RWPE2 (cell line): ENCODE measurements around the gene MRTFB.

Experiments
- ATAC-seq: fragments of 200-7000 bp; cut with Tn5 transposase; 3 replicates; pipeline ENCODE4 v1.9.1; 2021; ENCODE audit warnings: low read depth
- DNase-seq: peaks from one replicate; pipeline ENCODE4 v3.0.0-alpha.2; 2020; ENCODE audit warnings: low spot score
- H3K27ac ChIP-seq: fragments of 450-650 bp; 2 replicates; pipeline ENCODE4 v1.5.1; 2017; ENCODE audit warnings: mild to moderate bottlenecking; ENCODE audit not compliant: poor library complexity, severe bottlenecking
- H3K27me3 ChIP-seq: fragments of 250-450 bp; sonication (Bioruptor Pico); 2 replicates; pipeline ENCODE4 v1.5.1; 2021; ENCODE audit warnings: mild to moderate bottlenecking, moderate library complexity; ENCODE audit not compliant: insufficient read depth, poor library complexity, severe bottlenecking
- H3K36me3 ChIP-seq: fragments of 250-450 bp; sonication (Bioruptor Pico); 2 replicates; pipeline ENCODE4 v1.5.1; 2020; ENCODE audit warnings: low read depth, mild to moderate bottlenecking, moderate library complexity
- H3K4me1 ChIP-seq: fragments of 250-450 bp; sonication (Bioruptor Pico); 2 replicates; pipeline ENCODE4 v1.5.1; 2021; ENCODE audit warnings: mild to moderate bottlenecking, moderate library complexity; ENCODE audit not compliant: insufficient read depth, poor library complexity, severe bottlenecking
- H3K4me3 ChIP-seq: fragments of 250-450 bp; sonication (Bioruptor Pico); 2 replicates; pipeline ENCODE4 v1.5.1; 2021; ENCODE audit warnings: mild to moderate bottlenecking, moderate library complexity; ENCODE audit not compliant: severe bottlenecking
- H3K9me3 ChIP-seq: fragments of 250-450 bp; sonication (Bioruptor Pico); 2 replicates; pipeline ENCODE4 v1.5.1; 2021; ENCODE audit warnings: mild to moderate bottlenecking, moderate library complexity; ENCODE audit not compliant: severe bottlenecking
- TF ChIP-seq, protein P1 (sequence below): fragments of 450-650 bp; IDR thresholded peaks from one replicate; pipeline ENCODE4 v1.5.1; 2017; ENCODE audit warnings: mild to moderate bottlenecking, moderate library complexity; ENCODE audit not compliant: poor library complexity, severe bottlenecking

The MRTFB gene

DNA sequence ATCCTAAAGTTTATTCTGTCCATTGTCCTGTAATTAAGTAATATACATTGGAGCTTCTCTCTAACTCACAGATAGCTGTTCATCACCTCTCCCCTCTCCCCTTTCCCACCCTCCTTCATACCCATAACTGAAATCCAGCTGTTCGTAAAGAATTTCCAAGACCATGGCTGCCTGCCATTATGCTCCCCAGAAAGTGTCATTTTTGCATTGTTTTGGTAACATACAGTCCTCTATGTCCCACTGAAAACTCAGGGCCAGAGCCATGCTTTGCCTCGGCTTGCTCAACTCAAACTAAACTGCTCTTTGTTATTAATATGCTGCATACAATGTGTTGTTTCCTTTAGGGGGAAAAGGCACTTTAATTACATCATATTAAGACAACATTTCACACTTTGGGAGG, 132.0 kb downstream of the MRTFB start:
- no peaks in the 10 kb centered on the region for H3K9me3 ChIP-seq
- no peak for DNase-seq
- H3K27me3 ChIP-seq: no peaks in the 10 kb centered on the region
- H3K4me3 ChIP-seq: no peak overlapping the region
- no peak overlapping the region for H3K27ac ChIP-seq
- no peak for ATAC-seq
- TF ChIP-seq, protein P1, sequence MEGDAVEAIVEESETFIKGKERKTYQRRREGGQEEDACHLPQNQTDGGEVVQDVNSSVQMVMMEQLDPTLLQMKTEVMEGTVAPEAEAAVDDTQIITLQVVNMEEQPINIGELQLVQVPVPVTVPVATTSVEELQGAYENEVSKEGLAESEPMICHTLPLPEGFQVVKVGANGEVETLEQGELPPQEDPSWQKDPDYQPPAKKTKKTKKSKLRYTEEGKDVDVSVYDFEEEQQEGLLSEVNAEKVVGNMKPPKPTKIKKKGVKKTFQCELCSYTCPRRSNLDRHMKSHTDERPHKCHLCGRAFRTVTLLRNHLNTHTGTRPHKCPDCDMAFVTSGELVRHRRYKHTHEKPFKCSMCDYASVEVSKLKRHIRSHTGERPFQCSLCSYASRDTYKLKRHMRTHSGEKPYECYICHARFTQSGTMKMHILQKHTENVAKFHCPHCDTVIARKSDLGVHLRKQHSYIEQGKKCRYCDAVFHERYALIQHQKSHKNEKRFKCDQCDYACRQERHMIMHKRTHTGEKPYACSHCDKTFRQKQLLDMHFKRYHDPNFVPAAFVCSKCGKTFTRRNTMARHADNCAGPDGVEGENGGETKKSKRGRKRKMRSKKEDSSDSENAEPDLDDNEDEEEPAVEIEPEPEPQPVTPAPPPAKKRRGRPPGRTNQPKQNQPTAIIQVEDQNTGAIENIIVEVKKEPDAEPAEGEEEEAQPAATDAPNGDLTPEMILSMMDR: no peak
- H3K4me1 ChIP-seq: no peaks in the 10 kb centered on the region
- no peaks in the 10 kb centered on the region for H3K36me3 ChIP-seq

DNA sequence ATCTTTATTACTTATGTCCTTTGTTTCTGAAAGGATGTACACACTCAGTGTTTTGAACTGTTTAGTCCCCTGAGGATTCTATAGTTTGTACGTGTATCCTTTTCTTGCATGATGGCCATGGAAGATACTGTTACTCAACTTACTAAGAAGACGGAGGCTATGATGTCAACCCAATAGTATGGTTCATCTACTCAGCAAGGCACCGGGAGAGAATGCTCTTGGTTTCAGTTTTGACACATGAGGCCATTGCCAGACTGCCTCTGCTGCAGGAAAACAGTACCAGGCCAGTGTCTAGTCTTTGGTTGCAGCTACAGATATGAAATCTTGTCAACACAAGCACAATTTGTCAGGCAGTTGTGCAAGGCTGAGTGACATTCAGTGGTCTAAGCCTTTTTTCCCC, 134.5 kb downstream of the MRTFB start:
- DNase-seq (no peak), ATAC-seq (no peak)
- TF ChIP-seq, protein P1: no peak
- Histone ChIP-seq H3K27ac (no peak overlapping the region), H3K4me1 (no peaks in the 10 kb centered on the region), H3K27me3 (no peaks in the 10 kb centered on the region), H3K4me3 (no peak overlapping the region), H3K36me3 (peaks cover 2% of the 10 kb centered on the region; the same call in 1 of the 2 replicates), H3K9me3 (no peaks in the 10 kb centered on the region)

- DNase-seq (no peak), ATAC-seq (no peak)
- H3K36me3 ChIP-seq: peaks cover 21% of the 10 kb centered on the region
- no peaks in the 10 kb centered on the region for H3K27me3 ChIP-seq
- peaks cover 2% of the 10 kb centered on the region for H3K9me3 ChIP-seq
- H3K4me3 ChIP-seq: no peak overlapping the region
- no peak overlapping the region for H3K27ac ChIP-seq
- TF ChIP-seq, protein P1: no peak
- no peaks in the 10 kb centered on the region for H3K4me1 ChIP-seq
These were observed 140.9 kb downstream of the MRTFB start for GRCh38 chr16:14211856-14212543.

DNA sequence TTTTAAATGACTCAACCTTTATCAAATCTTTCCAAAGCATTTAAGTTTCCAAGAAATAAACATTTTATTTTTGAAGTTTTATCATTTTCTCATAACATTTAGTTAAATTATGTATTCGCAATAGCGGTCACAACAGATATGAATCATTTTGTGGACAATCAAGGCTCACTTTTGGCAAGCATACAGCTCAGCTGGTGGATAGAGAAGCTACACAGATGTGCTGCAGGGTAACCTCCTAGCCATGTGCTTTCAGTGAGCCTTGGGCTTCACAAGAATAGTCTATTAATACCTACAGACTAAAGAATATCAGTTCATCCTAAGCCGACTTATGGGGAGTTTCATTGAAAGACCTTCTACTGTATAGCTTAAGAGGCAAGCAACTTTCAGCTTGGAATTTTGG, 144.8 kb downstream of the MRTFB start:
- Histone ChIP-seq H3K36me3 (peaks cover 42% of the 10 kb centered on the region), H3K9me3 (peaks cover 2% of the 10 kb centered on the region)
- TF ChIP-seq, protein P1: no peak

DNA sequence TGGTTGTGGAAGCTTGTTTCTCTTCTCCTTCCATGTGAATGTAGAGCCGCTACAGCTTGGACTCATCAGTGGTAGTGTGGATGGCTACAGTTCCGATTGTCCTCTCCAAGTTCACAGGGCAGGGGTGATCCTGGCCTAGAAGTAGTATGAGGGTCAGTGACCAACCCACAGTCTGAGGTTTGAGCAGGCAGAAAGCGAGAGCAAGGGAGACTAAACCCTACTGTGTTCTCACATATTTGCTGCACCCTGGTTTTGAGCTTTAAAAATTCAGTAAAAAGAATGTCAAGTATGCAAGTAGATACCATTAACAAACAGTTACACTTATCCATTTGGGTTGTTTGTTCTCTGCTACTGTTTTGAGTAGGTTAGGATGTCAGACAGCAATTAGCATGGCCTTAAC, 148.9 kb downstream of the MRTFB start:
- H3K36me3 ChIP-seq: peaks cover 43% of the 10 kb centered on the region
- TF ChIP-seq, protein P1: no peak
- no peaks in the 10 kb centered on the region for H3K4me1 ChIP-seq
- no peaks in the 10 kb centered on the region for H3K9me3 ChIP-seq
- no peak overlapping the region for H3K27ac ChIP-seq
- ATAC-seq (no peak), DNase-seq (no peak)
- no peak overlapping the region for H3K4me3 ChIP-seq
- H3K27me3 ChIP-seq: no peaks in the 10 kb centered on the region

More for the DNA sequence above, 144.8 kb downstream of the MRTFB start:
- H3K27ac ChIP-seq: no peak overlapping the region
- ATAC-seq (no peak), DNase-seq (no peak)
- no peaks in the 10 kb centered on the region for H3K27me3 ChIP-seq
- no peaks in the 10 kb centered on the region for H3K4me1 ChIP-seq
- H3K4me3 ChIP-seq: no peak overlapping the region
